Measurements from ENCODE around the gene N4BP2L2.
"Not testable (repeated sequence)": the region's sequence is repeated elsewhere in the genome, so short reads cannot be mapped to it uniquely, and the experiment has no call there.

The N4BP2L2 gene

GRCh38 chr13:32582281-32582680, 43.7 kb upstream of the N4BP2L2 start:
- DNase-seq (ENCODE audit: low read depth): no peak
- no peak for TF ChIP-seq CTCF (IDR thresholded peaks at IDR 0.05; ENCODE audit: control insufficient read depth, insufficient read depth, low read depth, low read length, missing control alignments)
- H3K4me3 ChIP-seq (ENCODE audit: control insufficient read depth, low read depth, low read length): no peak overlapping the region

DNA sequence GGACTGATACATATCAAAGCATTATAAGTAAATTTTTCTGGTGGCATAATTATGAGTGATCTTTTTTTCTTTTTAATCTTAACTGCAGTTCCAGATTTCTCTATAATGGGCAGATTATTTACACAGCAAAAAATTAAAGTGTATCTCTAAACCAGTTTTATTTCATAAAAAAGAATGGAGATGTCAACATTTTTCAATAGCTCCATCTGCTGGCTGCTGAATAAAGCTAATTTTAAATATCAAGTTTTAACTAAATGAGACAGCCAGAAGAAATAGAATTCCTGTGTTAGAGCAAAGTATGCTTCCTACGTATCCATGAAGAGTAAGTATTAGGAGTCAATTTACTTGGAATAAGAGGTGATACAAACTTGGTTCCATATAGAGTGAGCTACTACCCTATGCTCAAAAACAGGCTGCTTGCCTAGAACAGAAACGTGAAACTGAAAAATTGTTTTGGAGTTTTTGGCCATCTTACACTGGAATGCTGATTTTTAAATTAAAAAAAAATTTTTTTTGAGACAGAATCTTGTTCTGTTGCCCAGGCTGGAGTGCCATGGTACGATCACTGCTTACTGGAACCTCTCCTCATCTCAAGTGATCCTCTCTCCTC, 42.7 kb upstream of the N4BP2L2 start:
- peak; percentile 38 for TF ChIP-seq CTCF (IDR thresholded peaks at IDR 0.05; ENCODE audit: control insufficient read depth, insufficient read depth, low read depth, low read length, missing control alignments)
- no peak overlapping the region for H3K4me3 ChIP-seq (ENCODE audit: control insufficient read depth, low read depth, low read length)
- no peak for DNase-seq (ENCODE audit: low read depth)

DNA sequence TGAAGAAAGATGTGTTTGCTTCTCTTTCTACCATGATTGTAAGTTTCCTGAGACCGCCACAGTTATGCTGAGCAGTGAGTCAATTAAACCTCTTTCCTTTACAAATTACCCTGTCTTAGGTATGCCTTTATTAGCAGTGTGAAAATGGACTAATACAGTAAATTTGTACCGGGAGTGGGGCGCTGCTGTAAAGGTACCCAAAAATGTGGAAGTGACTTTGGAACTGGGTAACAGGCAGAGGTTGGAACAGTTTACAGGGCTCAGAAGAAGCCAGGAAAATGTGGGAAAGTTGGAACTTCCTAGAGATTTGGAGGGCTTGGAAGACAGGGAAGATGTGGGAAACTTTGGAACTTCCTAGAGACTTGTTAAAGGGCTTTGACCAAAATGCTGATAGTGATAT, 38.4 kb upstream of the N4BP2L2 start:
- no peak for TF ChIP-seq CTCF (IDR thresholded peaks at IDR 0.05; ENCODE audit: control insufficient read depth, insufficient read depth, low read depth, low read length, missing control alignments)
- no peak for DNase-seq (ENCODE audit: low read depth)
- no peak overlapping the region for H3K4me3 ChIP-seq (ENCODE audit: control insufficient read depth, low read depth, low read length)

GRCh38 chr13:32575687-32576086, 37.1 kb upstream of the N4BP2L2 start:
- not testable (repeated sequence) for DNase-seq (ENCODE audit: low read depth); H3K4me3 ChIP-seq (ENCODE audit: control insufficient read depth, low read depth, low read length)

DNA sequence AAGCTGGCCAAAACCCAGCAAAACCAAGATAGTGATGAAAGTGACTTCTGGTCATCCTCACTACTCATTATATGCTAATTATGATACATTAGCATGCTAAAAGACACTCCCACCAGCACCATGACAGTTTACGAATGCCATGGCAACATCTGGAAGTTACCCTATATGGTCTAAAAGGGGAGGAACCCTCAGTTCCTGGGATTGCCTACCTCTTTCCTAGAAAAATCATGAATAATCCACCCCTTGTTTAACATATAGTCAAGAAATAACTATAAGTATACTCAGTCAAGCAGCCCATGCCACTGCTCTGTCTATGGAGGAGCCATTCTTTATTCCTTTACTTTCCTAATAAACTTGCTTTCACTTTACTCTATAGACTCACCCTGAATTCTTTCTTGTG, 22.2 kb upstream of the N4BP2L2 start:
- not testable (repeated sequence) for H3K4me3 ChIP-seq (ENCODE audit: control insufficient read depth, low read depth, low read length); DNase-seq (ENCODE audit: low read depth)

DNA sequence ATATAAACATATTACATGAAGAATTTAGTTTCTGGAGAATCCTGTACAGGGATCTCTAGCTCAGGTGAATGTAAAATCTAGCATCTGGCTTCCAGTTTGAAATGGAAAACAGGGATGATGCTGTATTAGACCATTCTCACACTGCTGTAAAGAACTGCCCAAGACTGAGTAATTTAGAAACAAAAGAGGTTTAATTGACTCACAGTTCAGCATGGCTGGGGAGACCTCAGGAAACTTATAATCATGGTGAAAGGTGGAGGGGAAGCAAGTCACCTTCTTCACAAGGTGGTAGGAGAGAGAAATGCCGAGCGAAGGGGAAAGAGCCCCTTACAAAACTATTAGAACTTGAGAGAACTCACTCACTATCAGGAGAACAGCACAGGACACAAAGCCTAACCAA, 17.0 kb upstream of the N4BP2L2 start:
- DNase-seq (ENCODE audit: low read depth): no peak
- no peak for TF ChIP-seq CTCF (IDR thresholded peaks at IDR 0.05; ENCODE audit: control insufficient read depth, insufficient read depth, low read depth, low read length, missing control alignments)
- H3K4me3 ChIP-seq (ENCODE audit: control insufficient read depth, low read depth, low read length): no peak overlapping the region

DNA sequence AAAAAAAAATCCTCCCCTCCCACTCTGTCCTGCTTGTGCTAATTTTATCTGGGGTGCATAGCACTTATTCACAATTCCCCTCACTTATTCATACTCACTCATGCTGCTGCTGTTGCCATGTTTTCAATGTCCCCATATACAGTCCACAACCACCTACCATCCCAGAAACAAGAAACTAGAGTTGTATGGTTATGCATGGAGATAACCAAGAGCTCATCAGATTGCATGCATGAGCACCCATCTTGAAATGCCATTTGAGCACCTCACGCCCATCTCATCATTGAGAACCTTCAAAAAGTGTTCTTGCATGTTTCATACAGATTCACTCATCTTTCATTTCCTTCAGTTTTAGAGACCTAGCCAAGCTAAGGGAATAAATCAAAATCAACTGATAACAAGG, 15.1 kb upstream of the N4BP2L2 start:
- TF ChIP-seq CTCF (IDR thresholded peaks at IDR 0.05; ENCODE audit: control insufficient read depth, insufficient read depth, low read depth, low read length, missing control alignments): no peak
- no peak for DNase-seq (ENCODE audit: low read depth)
- H3K4me3 ChIP-seq (ENCODE audit: control insufficient read depth, low read depth, low read length): no peak overlapping the region

DNA sequence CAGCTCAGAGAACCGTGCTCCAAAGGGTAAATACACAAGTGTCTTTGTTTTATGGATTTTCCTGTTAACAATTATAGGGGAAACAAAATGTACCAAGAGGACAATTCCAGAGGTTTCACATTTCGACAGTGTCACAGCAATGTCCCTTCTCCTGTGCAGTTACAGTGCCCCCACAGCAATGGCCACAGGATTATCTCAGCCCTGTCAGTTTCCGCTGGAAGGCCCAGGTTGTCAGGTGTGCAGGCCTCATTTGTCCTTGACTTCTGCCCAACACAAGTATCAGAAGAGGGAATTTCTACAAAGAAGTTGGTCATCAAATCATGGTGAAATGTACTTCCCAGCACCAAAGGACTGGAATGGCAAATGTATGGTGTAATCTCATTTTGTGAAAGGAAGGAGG, 11.2 kb upstream of the N4BP2L2 start:
- TF ChIP-seq CTCF (IDR thresholded peaks at IDR 0.05; ENCODE audit: control insufficient read depth, insufficient read depth, low read depth, low read length, missing control alignments): no peak
- DNase-seq (ENCODE audit: low read depth): no peak
- no peak overlapping the region for H3K4me3 ChIP-seq (ENCODE audit: control insufficient read depth, low read depth, low read length)
